Measurements from ENCODE around the gene NEUROG2. TPM values are rescaled to one million over a fixed set of nuclear protein-coding genes. Genes with fewer than 3 reads are reported as not detected.

The NEUROG2 gene
- under 0.01 TPM in 1 of 2 replicates, not detected in the other for total RNA-seq

GRCh38 chr4:112516066-112516470 lies at the start of gene NEUROG2:
Gene NEUROG2, minus strand, starts transcription at chr4:112516180. Its CDS starts 705 bp downstream, at chr4:112515475.

Other genes with a start within 250 kb of the NEUROG2 start
- gene TIFA, start 230.3 kb downstream of the NEUROG2 start, total RNA-seq: 5.9 and 6.1 TPM in 2 replicates
- 32.6 and 33.2 TPM in 2 replicates for gene ALPK1, start 218.8 kb downstream of the NEUROG2 start, total RNA-seq
- gene ZGRF1, start 120.7 kb upstream of the NEUROG2 start, total RNA-seq: 9.3 and 10.1 TPM in 2 replicates
- 34.4 and 47.0 TPM in 2 replicates for gene LARP7, start 121.0 kb upstream of the NEUROG2 start, total RNA-seq

All from articular chondrocyte of knee joint (primary cell).